ENCODE measurements around the gene SMG1.
"Not testable (repeated sequence)": the region's sequence is repeated elsewhere in the genome, so short reads cannot be mapped to it uniquely, and the experiment has no call there.

SMG1 gene

DNA sequence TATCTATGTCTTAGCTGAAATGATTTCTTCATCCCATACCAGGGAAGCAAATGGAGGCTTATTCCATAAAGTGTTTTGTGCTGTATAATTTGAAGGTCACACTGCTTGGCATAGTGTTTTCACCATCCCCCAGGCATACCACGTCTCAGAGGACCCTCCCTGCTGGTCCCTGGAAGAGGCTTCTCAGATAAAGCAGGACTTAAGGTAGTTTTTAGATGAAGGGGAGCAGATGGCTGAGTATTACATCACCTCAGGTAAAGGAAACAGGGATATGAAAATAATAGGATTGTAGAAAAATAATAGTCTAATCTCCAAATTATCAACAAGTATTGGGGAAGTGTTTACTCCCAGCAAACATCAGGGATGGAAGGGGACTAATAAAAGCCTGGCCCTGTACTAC is 7.3 kb upstream of the SMG1 start:
- TF ChIP-seq, protein P1, sequence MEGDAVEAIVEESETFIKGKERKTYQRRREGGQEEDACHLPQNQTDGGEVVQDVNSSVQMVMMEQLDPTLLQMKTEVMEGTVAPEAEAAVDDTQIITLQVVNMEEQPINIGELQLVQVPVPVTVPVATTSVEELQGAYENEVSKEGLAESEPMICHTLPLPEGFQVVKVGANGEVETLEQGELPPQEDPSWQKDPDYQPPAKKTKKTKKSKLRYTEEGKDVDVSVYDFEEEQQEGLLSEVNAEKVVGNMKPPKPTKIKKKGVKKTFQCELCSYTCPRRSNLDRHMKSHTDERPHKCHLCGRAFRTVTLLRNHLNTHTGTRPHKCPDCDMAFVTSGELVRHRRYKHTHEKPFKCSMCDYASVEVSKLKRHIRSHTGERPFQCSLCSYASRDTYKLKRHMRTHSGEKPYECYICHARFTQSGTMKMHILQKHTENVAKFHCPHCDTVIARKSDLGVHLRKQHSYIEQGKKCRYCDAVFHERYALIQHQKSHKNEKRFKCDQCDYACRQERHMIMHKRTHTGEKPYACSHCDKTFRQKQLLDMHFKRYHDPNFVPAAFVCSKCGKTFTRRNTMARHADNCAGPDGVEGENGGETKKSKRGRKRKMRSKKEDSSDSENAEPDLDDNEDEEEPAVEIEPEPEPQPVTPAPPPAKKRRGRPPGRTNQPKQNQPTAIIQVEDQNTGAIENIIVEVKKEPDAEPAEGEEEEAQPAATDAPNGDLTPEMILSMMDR (IDR thresholded peaks at IDR 0.05; ENCODE audit: low read length), result no peak
- no peak for TF ChIP-seq EZH2 (IDR thresholded peaks at IDR 0.05; ENCODE audit: borderline replicate concordance, low read length)
- H3K9me2 ChIP-seq (ENCODE audit: low read depth, low read length), result no peaks in the 10 kb centered on the region
- H3K27ac ChIP-seq (ENCODE audit: low read depth, low read length, poor library complexity, severe bottlenecking), result no peak overlapping the region
- H3K36me3 ChIP-seq (ENCODE audit: insufficient read depth, low read length), result no peaks in the 10 kb centered on the region
- no peak overlapping the region for H2AFZ ChIP-seq (ENCODE audit: low read length)
- no peaks in the 10 kb centered on the region for H3K79me2 ChIP-seq (ENCODE audit: insufficient read depth, low read length)
- H3K4me1 ChIP-seq (ENCODE audit: insufficient read depth, low read length, severe bottlenecking), result peaks cover 4% of the 10 kb centered on the region
- no peaks in the 10 kb centered on the region for H4K20me1 ChIP-seq (ENCODE audit: insufficient read depth, low read length)
- H3F3A ChIP-seq (ENCODE audit: insufficient read depth, low read length), result no peaks in the 10 kb centered on the region
- H3K9me3 ChIP-seq (ENCODE audit: low read length), result no peaks in the 10 kb centered on the region
- H3K9ac ChIP-seq (ENCODE audit: low read length), result no peak overlapping the region
- no peak overlapping the region for H3K4me2 ChIP-seq (ENCODE audit: low read length)
- no peaks in the 10 kb centered on the region for H3K27me3 ChIP-seq (ENCODE audit: insufficient read depth, low read length)
- no peak overlapping the region for H3K4me3 ChIP-seq (ENCODE audit: low read depth, low read length, poor library complexity, severe bottlenecking)

DNA sequence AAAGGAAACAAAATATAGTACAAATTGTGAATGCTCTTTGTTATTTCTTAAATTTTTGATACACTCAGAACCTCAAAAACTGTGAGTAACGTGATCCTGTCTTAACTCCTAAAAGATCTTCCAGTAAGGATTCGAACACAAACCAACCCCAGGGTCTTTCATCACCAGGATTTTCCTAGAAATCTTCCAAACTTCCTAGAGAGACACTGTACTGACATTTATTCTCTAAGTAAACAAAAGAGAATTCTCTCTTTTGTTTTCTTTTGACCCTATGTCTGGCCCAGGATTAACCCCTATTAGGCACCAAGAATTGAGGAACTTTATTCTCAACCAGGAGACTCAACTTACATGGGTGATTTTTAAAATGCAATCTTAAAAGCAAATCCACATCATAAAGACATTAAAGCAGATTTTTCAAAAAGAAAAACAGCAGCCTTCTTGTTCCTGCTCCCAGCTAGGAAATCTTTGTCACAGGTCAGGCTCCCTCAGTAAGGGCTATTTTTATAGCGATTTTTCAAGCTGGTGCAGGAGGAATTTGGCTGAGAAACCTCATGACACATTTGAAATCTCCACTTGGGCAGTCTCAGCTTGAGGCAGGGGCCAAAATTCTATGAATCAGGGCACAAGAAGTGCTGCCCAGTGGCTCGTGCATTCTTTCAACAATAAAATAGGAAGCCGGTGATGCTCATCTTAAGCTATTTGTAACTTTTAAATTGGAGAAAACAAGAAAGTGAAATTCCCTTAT is 6.2 kb upstream of the SMG1 start:
- no peaks in the 10 kb centered on the region for H3F3A ChIP-seq (ENCODE audit: insufficient read depth, low read length)
- H3K9ac ChIP-seq (ENCODE audit: low read length), result no peak overlapping the region
- H3K79me2 ChIP-seq (ENCODE audit: insufficient read depth, low read length), result no peaks in the 10 kb centered on the region
- no peak overlapping the region for H3K4me3 ChIP-seq (ENCODE audit: low read depth, low read length, poor library complexity, severe bottlenecking)
- H4K20me1 ChIP-seq (ENCODE audit: insufficient read depth, low read length), result no peaks in the 10 kb centered on the region
- peaks cover 7% of the 10 kb centered on the region for H3K4me1 ChIP-seq (ENCODE audit: insufficient read depth, low read length, severe bottlenecking)
- H3K4me2 ChIP-seq (ENCODE audit: low read length), result no peak overlapping the region
- H3K27ac ChIP-seq (ENCODE audit: low read depth, low read length, poor library complexity, severe bottlenecking), result no peak overlapping the region
- H3K36me3 ChIP-seq (ENCODE audit: insufficient read depth, low read length), result no peaks in the 10 kb centered on the region
- no peaks in the 10 kb centered on the region for H3K27me3 ChIP-seq (ENCODE audit: insufficient read depth, low read length)
- no peak for TF ChIP-seq EZH2 (IDR thresholded peaks at IDR 0.05; ENCODE audit: borderline replicate concordance, low read length)
- TF ChIP-seq, protein P1 (IDR thresholded peaks at IDR 0.05; ENCODE audit: low read length), result no peak
- no peaks in the 10 kb centered on the region for H3K9me2 ChIP-seq (ENCODE audit: low read depth, low read length)
- no peaks in the 10 kb centered on the region for H3K9me3 ChIP-seq (ENCODE audit: low read length)
- no peak overlapping the region for H2AFZ ChIP-seq (ENCODE audit: low read length)

DNA sequence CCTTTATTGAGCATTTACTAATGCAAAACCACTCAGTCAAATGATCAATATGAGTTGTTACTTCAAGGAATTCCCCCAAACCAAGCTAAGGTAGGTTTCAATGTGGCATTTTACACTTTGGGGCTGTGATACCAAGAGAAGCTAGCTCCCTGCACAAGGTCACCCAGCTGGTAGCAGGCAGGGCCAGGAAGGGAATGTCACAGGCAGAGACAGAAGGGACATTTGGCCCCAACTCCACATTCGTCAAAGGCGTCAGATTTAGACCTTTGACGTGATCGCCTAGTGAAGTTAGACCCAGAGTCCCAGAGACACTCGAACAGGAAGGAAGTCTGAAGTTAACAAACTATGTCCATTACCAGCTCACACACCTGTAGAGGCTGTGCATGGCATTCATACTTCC is 5.5 kb upstream of the SMG1 start:
- Histone ChIP-seq H3F3A (ENCODE audit: insufficient read depth, low read length) (no peaks in the 10 kb centered on the region), H3K4me2 (ENCODE audit: low read length) (no peak overlapping the region), H3K9me2 (ENCODE audit: low read depth, low read length) (no peaks in the 10 kb centered on the region), H3K9ac (ENCODE audit: low read length) (no peak overlapping the region), H3K79me2 (ENCODE audit: insufficient read depth, low read length) (no peaks in the 10 kb centered on the region), H3K9me3 (ENCODE audit: low read length) (no peaks in the 10 kb centered on the region), H3K36me3 (ENCODE audit: insufficient read depth, low read length) (no peaks in the 10 kb centered on the region), H4K20me1 (ENCODE audit: insufficient read depth, low read length) (no peaks in the 10 kb centered on the region), H2AFZ (ENCODE audit: low read length) (no peak overlapping the region), H3K27me3 (ENCODE audit: insufficient read depth, low read length) (no peaks in the 10 kb centered on the region), H3K4me1 (ENCODE audit: insufficient read depth, low read length, severe bottlenecking) (peaks cover 14% of the 10 kb centered on the region), H3K4me3 (ENCODE audit: low read depth, low read length, poor library complexity, severe bottlenecking) (no peak overlapping the region), H3K27ac (ENCODE audit: low read depth, low read length, poor library complexity, severe bottlenecking) (no peak overlapping the region)
- TF ChIP-seq EZH2 (IDR thresholded peaks at IDR 0.05; ENCODE audit: borderline replicate concordance, low read length), result no peak
- TF ChIP-seq, protein P1 (IDR thresholded peaks at IDR 0.05; ENCODE audit: low read length), result no peak

DNA sequence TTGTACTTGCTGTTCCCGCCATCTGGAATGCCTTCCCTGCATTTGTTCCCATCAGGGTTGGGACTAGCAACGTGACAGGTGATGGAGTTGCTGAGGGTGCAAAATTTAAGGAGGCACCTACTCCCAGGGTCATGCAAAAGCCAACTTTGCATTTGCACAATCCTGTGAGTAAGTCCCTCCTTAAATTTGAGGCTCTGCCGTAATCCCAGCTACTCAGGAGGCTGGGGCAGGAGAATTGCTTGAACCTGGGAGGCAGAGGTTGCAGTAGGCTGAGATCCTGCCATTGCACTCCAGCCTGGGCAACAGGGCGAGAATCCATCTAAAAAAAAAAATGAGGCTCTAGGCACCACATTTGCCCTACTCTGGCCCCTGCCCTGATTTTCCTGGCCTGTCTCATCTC is 3.9 kb upstream of the SMG1 start:
- H4K20me1 ChIP-seq (ENCODE audit: insufficient read depth, low read length); H3K4me2 ChIP-seq (ENCODE audit: low read length); H3K4me3 ChIP-seq (ENCODE audit: low read depth, low read length, poor library complexity, severe bottlenecking); H2AFZ ChIP-seq (ENCODE audit: low read length); H3K9ac ChIP-seq (ENCODE audit: low read length); H3F3A ChIP-seq (ENCODE audit: insufficient read depth, low read length); H3K36me3 ChIP-seq (ENCODE audit: insufficient read depth, low read length); H3K9me2 ChIP-seq (ENCODE audit: low read depth, low read length); H3K9me3 ChIP-seq (ENCODE audit: low read length); H3K79me2 ChIP-seq (ENCODE audit: insufficient read depth, low read length); H3K27me3 ChIP-seq (ENCODE audit: insufficient read depth, low read length): not testable (repeated sequence)
- H3K4me1 ChIP-seq (ENCODE audit: insufficient read depth, low read length, severe bottlenecking), result peaks cover 16% of the 10 kb centered on the region
- peak overlapping the region; percentile 36 for H3K27ac ChIP-seq (ENCODE audit: low read depth, low read length, poor library complexity, severe bottlenecking)

DNA sequence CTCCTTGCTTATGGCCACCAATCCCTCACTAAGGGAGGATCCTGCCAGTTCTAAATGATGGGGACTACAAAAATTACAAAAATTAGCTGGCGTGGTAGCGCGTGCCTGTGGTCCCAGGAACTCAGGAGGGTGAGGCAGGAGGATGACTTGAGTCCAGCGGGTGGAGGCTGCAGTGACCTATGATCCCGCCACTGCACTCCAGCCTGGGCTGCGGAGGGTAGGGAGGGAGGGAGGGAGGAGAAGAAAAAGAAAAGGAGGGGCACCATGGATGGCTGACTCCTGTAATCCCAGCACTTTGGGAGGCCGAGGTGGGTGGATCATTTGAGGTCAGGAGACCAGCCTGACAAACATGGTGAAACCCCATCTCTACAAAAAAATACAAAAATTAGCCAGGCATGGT is 1.9 kb upstream of the SMG1 start:
- Histone ChIP-seq H3K79me2 (ENCODE audit: insufficient read depth, low read length) (peaks cover 24% of the 10 kb centered on the region), H3K4me1 (ENCODE audit: insufficient read depth, low read length, severe bottlenecking) (peaks cover 26% of the 10 kb centered on the region)
- not testable (repeated sequence) for H3K27me3 ChIP-seq (ENCODE audit: insufficient read depth, low read length); H3K9me3 ChIP-seq (ENCODE audit: low read length); H3K36me3 ChIP-seq (ENCODE audit: insufficient read depth, low read length); H3K9ac ChIP-seq (ENCODE audit: low read length); H3K4me3 ChIP-seq (ENCODE audit: low read depth, low read length, poor library complexity, severe bottlenecking); H3F3A ChIP-seq (ENCODE audit: insufficient read depth, low read length); H3K27ac ChIP-seq (ENCODE audit: low read depth, low read length, poor library complexity, severe bottlenecking); H2AFZ ChIP-seq (ENCODE audit: low read length); H3K4me2 ChIP-seq (ENCODE audit: low read length); H3K9me2 ChIP-seq (ENCODE audit: low read depth, low read length); H4K20me1 ChIP-seq (ENCODE audit: insufficient read depth, low read length)

Measured in OCI-LY1 (cell line).